Sciatic nerve (tissue), 2 donors: ENCODE results near the gene CCSER2. TPM values are rescaled to one million over a fixed set of nuclear protein-coding genes. Genes with fewer than 3 reads are reported as not detected.

Experiments used
- ATAC-seq: fragments of 200-7000 bp; cut with Tn5 transposase; one replicate; pipeline ENCODE4 v1.9.1; 2020; ENCODE audit warnings: mild to moderate bottlenecking, moderate library complexity
- DNase-seq: peaks from one replicate; pipeline ENCODE4 v3.0.0-alpha.2; 2020; ENCODE audit warnings: low spot score
- intact Hi-C: fragments of 100-400 bp; cut with DNase I; formaldehyde crosslinking; loops from one replicate; pipeline ENCODE4 v1.14.2; 2022
- total RNA-seq: library from RNA; stranded (reverse); fragmentation: NEBNext Ultra II Directional; extraction: Animal tissue kit (Norgen Biotek cat#: 25700); gene quantifications from one replicate; pipeline ENCODE4 v1.2.1, GENCODE V29; 2021
- donor health status: DM: no; HTN: no; CAD: no.
- donor health status: DM: no; HTN: no; CAD: no.

CCSER2 gene
- total RNA-seq, 1 donor from 2014 or later, result 136 TPM

GRCh38 chr10:84550756-84551436 is 222.5 kb downstream of the CCSER2 start:
- no peak for ATAC-seq
- intact Hi-C loops, result no loop called here
- DNase-seq, result no peak

GRCh38 chr10:84551437-84552120 is 223.2 kb downstream of the CCSER2 start:
- DNase-seq, result no peak
- ATAC-seq, result no peak
- intact Hi-C loops, result no loop called here

GRCh38 chr10:84552478-84552877 is 224.1 kb downstream of the CCSER2 start:
- ATAC-seq, result no peak
- intact Hi-C loops, result no loop called here
- DNase-seq, result no peak

- no peak for ATAC-seq
- intact Hi-C loops, result no loop called here
Observed at GRCh38 chr10:84562592-84562991, 234.2 kb downstream of the CCSER2 start.

GRCh38 chr10:84563355-84563754 is 235.0 kb downstream of the CCSER2 start:
- intact Hi-C loops, result no loop called here
- ATAC-seq, result no peak
- no peak for DNase-seq

More at GRCh38 chr10:84562592-84562991, 234.2 kb downstream of the CCSER2 start:
- DNase-seq, result no peak

GRCh38 chr10:84563868-84564267 is 235.5 kb downstream of the CCSER2 start:
- no peak for ATAC-seq

DNA sequence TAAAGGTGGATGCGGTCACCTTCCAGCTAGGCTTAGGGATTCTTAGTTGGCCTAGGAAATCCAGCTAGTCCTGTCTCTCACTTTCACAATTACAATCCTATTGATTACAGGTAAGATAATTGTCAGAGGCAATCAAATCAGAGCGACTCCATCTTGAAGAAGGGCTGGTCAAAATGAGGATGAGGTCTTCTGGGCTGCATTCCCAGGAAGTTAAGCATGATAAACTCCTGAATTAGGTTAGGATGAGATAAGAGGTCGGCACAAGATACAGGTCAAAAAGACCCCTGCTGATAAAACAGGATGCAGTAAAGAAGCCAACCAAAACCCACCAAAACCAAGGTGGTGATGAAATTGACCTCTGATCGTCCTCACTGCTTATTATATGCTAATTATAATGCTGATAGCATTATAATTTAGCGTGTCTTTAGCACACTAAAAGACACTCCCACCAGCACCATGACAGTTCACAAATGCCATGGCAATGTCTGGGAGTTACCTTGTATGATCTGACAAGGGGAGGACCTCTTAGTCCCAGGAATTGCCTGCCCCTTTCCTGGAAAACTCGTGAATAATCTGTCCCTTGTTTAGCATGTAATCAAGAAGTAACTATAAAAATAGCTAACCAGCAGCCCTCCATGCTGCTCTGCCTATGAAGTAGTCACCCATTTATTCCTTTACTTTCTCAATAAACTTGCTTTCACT is 237.6 kb downstream of the CCSER2 start:
- ATAC-seq (no peak), DNase-seq (no peak)
- intact Hi-C loops, result no loop called here

More at GRCh38 chr10:84563868-84564267, 235.5 kb downstream of the CCSER2 start:
- no peak for DNase-seq
- intact Hi-C loops, result no loop called here

DNA sequence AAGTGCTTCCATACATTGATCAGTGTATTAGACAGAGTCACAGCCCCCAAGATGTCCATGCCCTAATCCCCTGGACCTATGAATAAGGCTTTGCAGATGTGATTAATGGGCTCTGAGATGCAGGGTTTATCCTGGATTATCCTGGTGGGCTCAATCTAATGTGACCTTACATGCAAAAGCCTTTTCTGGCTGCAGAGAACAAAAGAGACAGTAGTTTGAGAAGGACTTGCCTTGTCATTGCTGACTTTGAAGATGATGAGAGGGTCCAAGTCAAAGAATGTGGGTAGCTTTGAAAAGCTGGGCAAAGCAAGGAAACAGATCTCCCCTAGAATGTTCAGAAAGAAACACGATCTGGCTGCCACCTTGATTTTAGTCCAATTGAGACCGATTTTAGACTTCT is 238.7 kb downstream of the CCSER2 start:
- intact Hi-C loops, result no loop called here
- ATAC-seq (no peak), DNase-seq (no peak)

Other genes with a start within 250 kb of the CCSER2 start
- 77.8 TPM for gene GHITM, start 189.1 kb upstream of the CCSER2 start, total RNA-seq
- not detected for gene GPR15LG, start 154.8 kb upstream of the CCSER2 start, total RNA-seq
- 2.0 TPM for gene CDHR1, start 134.1 kb upstream of the CCSER2 start, total RNA-seq
- not detected for gene LRIT2, start 103.0 kb upstream of the CCSER2 start, total RNA-seq
- not detected for gene LRIT1, start 87.0 kb upstream of the CCSER2 start, total RNA-seq
- gene RGR, start 83.5 kb upstream of the CCSER2 start, total RNA-seq, result 2.4 TPM